ENCODE data around the gene ADSS1.
A peak's percentile ranks its signal among the peaks of the same experiment; 100 is the strongest.
"Not testable (repeated sequence)": the region's sequence is repeated elsewhere in the genome, so short reads cannot be mapped to it uniquely, and the experiment has no call there.

ADSS1 gene

GRCh38 chr14:104734991-104735779, 11.2 kb downstream of the ADSS1 start:
- no peak for DNase-seq

- peak; percentile 48 for DNase-seq
Observed at GRCh38 chr14:104735830-104736642, 12.0 kb downstream of the ADSS1 start.

GRCh38 chr14:104738375-104739019, 14.5 kb downstream of the ADSS1 start:
- DNase-seq = no peak

- DNase-seq = no peak
Observed at GRCh38 chr14:104739026-104739425, 15.0 kb downstream of the ADSS1 start.

- no peak for DNase-seq
Observed at GRCh38 chr14:104739546-104740516, 15.8 kb downstream of the ADSS1 start.

GRCh38 chr14:104741108-104741802, 17.2 kb downstream of the ADSS1 start:
- no peak for DNase-seq

GRCh38 chr14:104741803-104742251, 17.8 kb downstream of the ADSS1 start:
- DNase-seq = no peak

GRCh38 chr14:104742586-104743455, 18.8 kb downstream of the ADSS1 start:
- DNase-seq = no peak

GRCh38 chr14:104743461-104744380, 19.7 kb downstream of the ADSS1 start:
- DNase-seq = no peak

GRCh38 chr14:104744484-104744883, 20.5 kb downstream of the ADSS1 start:
- DNase-seq = no peak

- no peak for DNase-seq
Observed at GRCh38 chr14:104745431-104745830, 21.4 kb downstream of the ADSS1 start.

GRCh38 chr14:104746071-104746545, 22.1 kb downstream of the ADSS1 start:
- DNase-seq = no peak

- DNase-seq = no peak
Observed at GRCh38 chr14:104746934-104747481, 23.0 kb downstream of the ADSS1 start.

GRCh38 chr14:104747876-104748275, 23.8 kb downstream of the ADSS1 start:
- no peak for DNase-seq

GRCh38 chr14:104749111-104749649, 25.2 kb downstream of the ADSS1 start:
- DNase-seq = no peak

- DNase-seq = no peak
Observed at GRCh38 chr14:104750056-104750752, 26.2 kb downstream of the ADSS1 start.

GRCh38 chr14:104750753-104751057, 26.7 kb downstream of the ADSS1 start:
- DNase-seq = not testable (repeated sequence)
